D721Med (cell line): ENCODE results near the gene LGI4.
"Not testable (repeated sequence)": the region's sequence is repeated elsewhere in the genome, so short reads cannot be mapped to it uniquely, and the experiment has no call there.

Experiments used
- DNase-seq: peaks from one replicate; pipeline ENCODE4 v3.0.0; 2011; ENCODE audit warnings: low spot score; ENCODE audit not compliant: insufficient read length
- FAIRE-seq: peaks from 2 replicates; lab custom pipeline; 2011; peaks lifted over from hg19 to GRCh38; lab: Jason Lieb, UNC
- TF ChIP-seq, protein P1 (sequence below): IDR thresholded peaks from 2 replicates; pipeline ENCODE4 v1.5.1; 2012; ENCODE audit warnings: mild to moderate bottlenecking, control low read depth; ENCODE audit not compliant: insufficient read depth; ENCODE audit errors: missing control alignments

Gene LGI4

DNA sequence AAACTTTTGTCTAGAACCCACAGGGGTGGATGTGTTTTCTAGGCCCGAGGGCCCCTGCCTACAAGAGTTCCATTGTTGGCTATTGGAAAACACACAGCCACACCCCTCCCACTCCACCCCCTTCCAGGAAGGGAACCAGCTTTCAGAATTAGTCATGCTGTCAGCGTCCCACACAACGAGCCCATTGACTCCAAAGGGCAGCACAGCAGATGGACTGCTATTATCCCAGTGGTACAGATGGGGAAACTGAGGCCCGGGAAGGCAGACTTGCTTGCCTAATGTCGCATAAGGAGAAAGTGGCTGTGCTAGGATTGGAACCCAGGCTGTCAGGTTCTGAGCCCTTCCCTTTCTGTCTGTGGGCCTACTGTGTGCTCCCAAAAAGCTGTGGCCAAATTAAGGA lies 27.3 kb downstream of the LGI4 start:
- TF ChIP-seq, protein P1, sequence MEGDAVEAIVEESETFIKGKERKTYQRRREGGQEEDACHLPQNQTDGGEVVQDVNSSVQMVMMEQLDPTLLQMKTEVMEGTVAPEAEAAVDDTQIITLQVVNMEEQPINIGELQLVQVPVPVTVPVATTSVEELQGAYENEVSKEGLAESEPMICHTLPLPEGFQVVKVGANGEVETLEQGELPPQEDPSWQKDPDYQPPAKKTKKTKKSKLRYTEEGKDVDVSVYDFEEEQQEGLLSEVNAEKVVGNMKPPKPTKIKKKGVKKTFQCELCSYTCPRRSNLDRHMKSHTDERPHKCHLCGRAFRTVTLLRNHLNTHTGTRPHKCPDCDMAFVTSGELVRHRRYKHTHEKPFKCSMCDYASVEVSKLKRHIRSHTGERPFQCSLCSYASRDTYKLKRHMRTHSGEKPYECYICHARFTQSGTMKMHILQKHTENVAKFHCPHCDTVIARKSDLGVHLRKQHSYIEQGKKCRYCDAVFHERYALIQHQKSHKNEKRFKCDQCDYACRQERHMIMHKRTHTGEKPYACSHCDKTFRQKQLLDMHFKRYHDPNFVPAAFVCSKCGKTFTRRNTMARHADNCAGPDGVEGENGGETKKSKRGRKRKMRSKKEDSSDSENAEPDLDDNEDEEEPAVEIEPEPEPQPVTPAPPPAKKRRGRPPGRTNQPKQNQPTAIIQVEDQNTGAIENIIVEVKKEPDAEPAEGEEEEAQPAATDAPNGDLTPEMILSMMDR, result no peak
- DNase-seq (no peak), FAIRE-seq (no peak)

GRCh38 chr19:35106898-35107541 lies 27.8 kb downstream of the LGI4 start:
- no peak for DNase-seq
- FAIRE-seq, result no peak
- TF ChIP-seq, protein P1, result no peak

- TF ChIP-seq, protein P1, result no peak
- DNase-seq (no peak), FAIRE-seq (no peak)
These were observed 28.6 kb downstream of the LGI4 start for GRCh38 chr19:35106291-35106583.

DNA sequence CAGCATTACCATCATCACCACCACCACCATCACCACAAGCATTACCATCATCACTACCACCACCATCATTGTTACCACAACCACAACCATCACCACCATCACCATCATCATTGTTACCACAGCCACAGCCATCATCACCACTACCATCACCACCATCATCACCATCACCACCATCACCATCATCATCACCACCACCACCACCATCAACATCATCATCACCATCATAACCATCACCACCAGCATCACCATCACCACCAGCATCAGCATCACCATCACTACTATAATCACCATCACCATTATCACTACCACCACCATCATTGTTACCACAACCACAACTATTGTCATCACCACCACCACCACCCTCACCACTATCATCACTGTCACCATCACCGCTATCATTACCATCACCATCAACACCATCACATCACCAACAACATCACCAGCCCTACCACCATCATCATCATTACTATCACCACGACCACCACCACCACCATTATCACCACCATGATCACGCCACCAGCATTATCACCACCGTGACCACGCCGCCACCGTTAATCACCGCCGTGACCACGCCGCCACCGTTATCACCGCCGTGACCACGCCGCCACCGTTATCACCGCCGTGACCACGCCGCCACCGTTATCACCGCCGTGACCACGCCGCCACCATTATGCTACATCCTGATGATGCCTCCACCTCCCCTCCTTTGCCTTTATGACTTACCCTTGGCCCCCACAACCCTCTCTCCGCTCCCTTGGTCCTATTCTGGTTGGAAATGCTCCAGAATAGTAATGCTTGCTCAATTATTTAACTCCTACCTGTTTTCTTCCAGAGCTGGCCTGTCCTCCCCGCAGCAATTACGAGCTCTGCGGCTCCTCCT lies 29.2 kb downstream of the LGI4 start:
- TF ChIP-seq, protein P1, result no peak
- FAIRE-seq, result no peak

DNA sequence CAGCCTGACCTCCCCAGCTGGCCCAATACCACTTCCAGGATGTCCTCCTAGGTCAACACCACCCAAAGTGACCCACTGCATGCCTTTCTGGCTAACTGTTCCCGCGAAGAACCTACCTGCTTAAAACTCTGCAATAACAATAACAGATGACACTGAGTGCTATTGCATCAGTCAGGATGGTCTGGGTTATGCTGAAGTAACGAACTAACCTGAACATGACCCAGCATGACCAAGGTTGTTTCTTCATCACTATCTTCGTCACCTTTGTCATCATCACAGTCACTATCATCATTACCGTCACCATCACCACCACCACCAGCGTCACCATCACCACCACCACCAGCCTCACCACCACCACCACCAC lies 29.8 kb downstream of the LGI4 start:
- FAIRE-seq (no peak), DNase-seq (no peak)
- TF ChIP-seq, protein P1, result no peak

More for the DNA sequence above, 29.2 kb downstream of the LGI4 start:
- DNase-seq, result no peak

- no peak for DNase-seq
- TF ChIP-seq, protein P1, result no peak
- no peak for FAIRE-seq
These were observed 30.5 kb downstream of the LGI4 start for GRCh38 chr19:35104361-35104760.

DNA sequence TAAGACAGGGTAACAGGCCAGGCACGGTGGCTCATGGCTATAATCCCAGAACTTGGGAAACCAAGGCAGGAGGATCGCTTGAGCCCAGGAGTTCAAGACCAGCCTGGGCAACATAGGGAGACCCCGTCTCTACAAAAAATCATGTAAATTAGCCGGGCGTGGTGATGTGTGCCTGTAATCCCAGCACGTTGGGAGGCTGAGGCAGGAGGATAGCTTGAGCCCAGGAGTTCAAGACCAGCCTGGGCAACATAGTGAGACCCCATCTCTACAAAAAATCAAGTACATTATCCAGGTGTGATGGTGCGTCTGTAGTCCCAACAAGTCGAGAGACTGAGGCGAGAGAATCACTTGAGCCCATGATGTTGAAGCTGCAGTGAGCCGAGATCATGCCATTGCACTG lies 31.2 kb downstream of the LGI4 start:
- not testable (repeated sequence) for DNase-seq, FAIRE-seq

DNA sequence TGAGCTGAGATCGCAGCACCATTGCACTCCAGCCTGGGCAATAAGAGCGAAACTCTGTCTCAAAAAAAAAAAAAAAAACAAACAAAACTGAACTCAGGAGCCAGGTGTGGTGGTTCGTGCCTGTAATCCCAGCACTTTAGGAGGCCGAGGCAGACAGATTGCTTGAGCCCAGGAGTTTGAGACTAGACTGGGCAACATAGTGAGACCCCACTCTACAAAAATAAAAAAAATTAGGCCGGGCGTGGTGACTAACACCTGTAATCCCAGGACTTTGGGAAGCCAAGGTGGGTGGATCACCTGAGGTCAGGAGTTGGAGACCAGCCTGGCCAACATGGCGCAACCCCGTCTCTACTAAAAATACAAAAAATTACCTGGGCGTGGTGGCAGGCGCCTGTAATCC lies 32.9 kb downstream of the LGI4 start:
- not testable (repeated sequence) for DNase-seq, FAIRE-seq
